Neural cell (in vitro differentiated cells): ENCODE data around the gene RPS5. TPM values are rescaled to one million over a fixed set of nuclear protein-coding genes. Genes with fewer than 3 reads are reported as not detected.

Source experiments
- H2AFZ ChIP-seq: fragments of 200-600, 300-800 bp; sonication (generic), shearing (Covaris generic); 2 replicates; pipeline ENCODE4 v1.6.0; 2014; ENCODE audit warnings: low read depth, mild to moderate bottlenecking, antibody characterized with exemption, low read length, moderate library complexity
- H3F3A ChIP-seq: fragments of 200-600 bp; shearing (Covaris generic); 2 replicates; pipeline ENCODE4 v1.6.1; 2016; ENCODE audit warnings: mild to moderate bottlenecking, moderate library complexity, mixed read lengths, antibody characterized with exemption, low read length; ENCODE audit not compliant: insufficient read depth, poor library complexity, severe bottlenecking
- H3K27ac ChIP-seq: fragments of 200-600, 300-800 bp; sonication (generic), shearing (Covaris generic); 2 replicates; pipeline ENCODE4 v1.5.1; 2014; ENCODE audit warnings: mild to moderate bottlenecking, low read length, moderate library complexity
- H3K27me3 ChIP-seq: fragments of 300-800, 200-600 bp; sonication (generic), shearing (Covaris generic); 2 replicates; pipeline ENCODE4 v1.6.0; 2014; ENCODE audit warnings: mild to moderate bottlenecking, low read depth, low read length, moderate library complexity; ENCODE audit not compliant: insufficient read depth
- H3K36me3 ChIP-seq: fragments of 300-800, 200-600 bp; sonication (generic), shearing (Covaris generic); 2 replicates; pipeline ENCODE4 v1.5.1; 2014; ENCODE audit warnings: mild to moderate bottlenecking, antibody characterized with exemption, low read length, moderate library complexity; ENCODE audit not compliant: insufficient read depth
- H3K4me2 ChIP-seq: fragments of 300-800, 200-600 bp; sonication (generic), shearing (Covaris generic); 2 replicates; pipeline ENCODE4 v1.6.0; 2014; ENCODE audit warnings: mild to moderate bottlenecking, low read length
- H3K4me3 ChIP-seq: fragments of 300-800, 200-600 bp; sonication (generic), shearing (Covaris generic); 2 replicates; pipeline ENCODE4 v1.5.1; 2014; ENCODE audit warnings: mild to moderate bottlenecking, low read length, moderate library complexity
- H3K79me2 ChIP-seq: fragments of 200-600 bp; shearing (Covaris generic); replicated peaks from 2 replicates; pipeline ENCODE4 v1.6.0; 2014; ENCODE audit warnings: mild to moderate bottlenecking, low read length, moderate library complexity; ENCODE audit not compliant: insufficient read depth
- H3K9ac ChIP-seq: fragments of 300-800, 200-600 bp; sonication (generic), shearing (Covaris generic); 2 replicates; pipeline ENCODE4 v1.6.1; 2016; ENCODE audit warnings: mild to moderate bottlenecking, low read length, mixed read lengths
- H3K9me2 ChIP-seq: fragments of 200-600 bp; shearing (Covaris generic); 2 replicates; pipeline ENCODE4 v1.6.1; 2016; ENCODE audit warnings: mild to moderate bottlenecking, low read length, mixed read lengths; ENCODE audit not compliant: insufficient read depth
- H3K9me3 ChIP-seq: fragments of 200-600, 300-800 bp; sonication (generic), shearing (Covaris generic); 2 replicates; pipeline ENCODE4 v1.6.1; 2016; ENCODE audit warnings: mild to moderate bottlenecking, mixed run types, low read length, moderate library complexity, mixed read lengths
- H4K20me1 ChIP-seq: fragments of 200-600 bp; shearing (Covaris generic); 2 replicates; pipeline ENCODE4 v1.6.1; 2016; ENCODE audit warnings: mild to moderate bottlenecking, mixed run types; ENCODE audit not compliant: insufficient read depth
- EP300 ChIP-seq: fragments of 450-650 bp; conservative IDR thresholded peaks from 2 replicates; pipeline ENCODE4 v1.6.1; 2014; ENCODE audit warnings: antibody characterized with exemption, mild to moderate bottlenecking, moderate library complexity; ENCODE audit not compliant: poor library complexity, severe bottlenecking
- EZH2 ChIP-seq: fragments of 200-600, 300-800 bp; shearing (Covaris generic), sonication (generic); IDR thresholded peaks from 2 replicates; pipeline ENCODE4 v1.6.1; 2014; ENCODE audit warnings: antibody characterized with exemption, low read length, borderline replicate concordance, mild to moderate bottlenecking; ENCODE audit not compliant: insufficient read depth, poor library complexity, severe bottlenecking
- MXI1 ChIP-seq: fragments of 450-650 bp; conservative IDR thresholded peaks from 2 replicates; pipeline ENCODE4 v1.6.1; 2014; ENCODE audit warnings: antibody characterized with exemption, mild to moderate bottlenecking; ENCODE audit not compliant: poor library complexity, severe bottlenecking
- POLR2AphosphoS5 ChIP-seq: IDR thresholded peaks from 2 replicates; pipeline ENCODE4 v1.6.1; 2012
- RAD21 ChIP-seq: fragments of 450-650 bp; conservative IDR thresholded peaks from 2 replicates; pipeline ENCODE4 v1.6.1; 2014; ENCODE audit warnings: antibody characterized with exemption, mild to moderate bottlenecking, moderate library complexity
- SMC3 ChIP-seq: fragments of 450-650 bp; conservative IDR thresholded peaks from 2 replicates; pipeline ENCODE4 v1.6.1; 2014; ENCODE audit warnings: antibody characterized with exemption, mild to moderate bottlenecking, moderate library complexity; ENCODE audit not compliant: poor library complexity
- TAF1 ChIP-seq: IDR thresholded peaks from 2 replicates; pipeline ENCODE4 v1.6.1; 2012; ENCODE audit warnings: low read depth
- polyA plus RNA-seq: library from polyadenylated mRNA; depleted of rRNA; stranded (reverse); fragments of >200 nt; gene quantifications from 2 replicates; pipeline ENCODE4 v1.2.3, GENCODE V29; 2014
- TF ChIP-seq, protein P1 (sequence below): IDR thresholded peaks from 2 replicates; pipeline ENCODE4 v1.6.1; 2012; ENCODE audit warnings: borderline replicate concordance
- TF ChIP-seq, protein P2 (sequence below): fragments of 450-650 bp; IDR thresholded peaks from 2 replicates; pipeline ENCODE4 v1.5.1; 2014; ENCODE audit warnings: antibody characterized with exemption, mild to moderate bottlenecking, moderate library complexity; ENCODE audit not compliant: poor library complexity, severe bottlenecking

The RPS5 gene
- polyA plus RNA-seq, 1 donor from 2014 or later, result 1,514 TPM

DNA sequence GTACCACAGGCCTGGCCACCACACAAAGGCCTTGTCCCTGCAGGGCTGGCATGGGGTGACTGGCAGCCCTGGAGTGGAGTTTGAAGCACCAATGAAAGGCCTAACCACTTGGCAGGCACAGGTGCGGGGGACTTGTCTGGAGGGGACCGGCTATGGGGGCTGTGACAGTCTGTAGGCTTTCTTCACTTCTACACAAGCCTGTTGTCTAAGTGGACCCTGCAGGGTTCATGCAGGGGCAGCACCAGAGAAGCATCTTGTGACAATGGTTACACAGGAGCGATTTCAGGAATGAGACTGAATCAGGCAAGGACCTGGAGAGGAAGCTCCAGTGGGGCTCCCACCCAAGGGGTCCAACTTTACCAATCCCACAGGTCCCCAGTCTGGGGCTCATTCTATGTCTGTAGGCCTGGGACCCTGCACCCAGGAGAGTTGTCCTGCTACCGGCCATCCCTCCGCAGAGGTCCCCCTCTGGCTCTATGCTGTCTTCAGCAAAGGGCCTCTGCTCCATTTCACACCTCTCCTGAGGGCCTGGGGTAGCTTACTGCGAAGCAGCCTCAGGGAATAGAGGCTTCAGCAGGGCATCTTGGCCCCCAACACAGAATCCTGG is 4.0 kb upstream of the RPS5 start:
- Histone ChIP-seq H3K27ac (no peak overlapping the region), H3K4me3 (no peak overlapping the region), H3K36me3 (no peaks in the 10 kb centered on the region), H3K9ac (no peak overlapping the region), H3F3A (peaks cover 4% of the 10 kb centered on the region), H4K20me1 (no peaks in the 10 kb centered on the region), H3K27me3 (no peaks in the 10 kb centered on the region), H2AFZ (no peak overlapping the region), H3K4me2 (no peak overlapping the region), H3K9me3 (no peaks in the 10 kb centered on the region), H3K79me2 (peaks cover 10% of the 10 kb centered on the region), H3K9me2 (no peaks in the 10 kb centered on the region)
- TF ChIP-seq, protein P1, sequence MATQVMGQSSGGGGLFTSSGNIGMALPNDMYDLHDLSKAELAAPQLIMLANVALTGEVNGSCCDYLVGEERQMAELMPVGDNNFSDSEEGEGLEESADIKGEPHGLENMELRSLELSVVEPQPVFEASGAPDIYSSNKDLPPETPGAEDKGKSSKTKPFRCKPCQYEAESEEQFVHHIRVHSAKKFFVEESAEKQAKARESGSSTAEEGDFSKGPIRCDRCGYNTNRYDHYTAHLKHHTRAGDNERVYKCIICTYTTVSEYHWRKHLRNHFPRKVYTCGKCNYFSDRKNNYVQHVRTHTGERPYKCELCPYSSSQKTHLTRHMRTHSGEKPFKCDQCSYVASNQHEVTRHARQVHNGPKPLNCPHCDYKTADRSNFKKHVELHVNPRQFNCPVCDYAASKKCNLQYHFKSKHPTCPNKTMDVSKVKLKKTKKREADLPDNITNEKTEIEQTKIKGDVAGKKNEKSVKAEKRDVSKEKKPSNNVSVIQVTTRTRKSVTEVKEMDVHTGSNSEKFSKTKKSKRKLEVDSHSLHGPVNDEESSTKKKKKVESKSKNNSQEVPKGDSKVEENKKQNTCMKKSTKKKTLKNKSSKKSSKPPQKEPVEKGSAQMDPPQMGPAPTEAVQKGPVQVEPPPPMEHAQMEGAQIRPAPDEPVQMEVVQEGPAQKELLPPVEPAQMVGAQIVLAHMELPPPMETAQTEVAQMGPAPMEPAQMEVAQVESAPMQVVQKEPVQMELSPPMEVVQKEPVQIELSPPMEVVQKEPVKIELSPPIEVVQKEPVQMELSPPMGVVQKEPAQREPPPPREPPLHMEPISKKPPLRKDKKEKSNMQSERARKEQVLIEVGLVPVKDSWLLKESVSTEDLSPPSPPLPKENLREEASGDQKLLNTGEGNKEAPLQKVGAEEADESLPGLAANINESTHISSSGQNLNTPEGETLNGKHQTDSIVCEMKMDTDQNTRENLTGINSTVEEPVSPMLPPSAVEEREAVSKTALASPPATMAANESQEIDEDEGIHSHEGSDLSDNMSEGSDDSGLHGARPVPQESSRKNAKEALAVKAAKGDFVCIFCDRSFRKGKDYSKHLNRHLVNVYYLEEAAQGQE, result no peak
- TF ChIP-seq TAF1, result no peak
- TF ChIP-seq EZH2, result no peak

DNA sequence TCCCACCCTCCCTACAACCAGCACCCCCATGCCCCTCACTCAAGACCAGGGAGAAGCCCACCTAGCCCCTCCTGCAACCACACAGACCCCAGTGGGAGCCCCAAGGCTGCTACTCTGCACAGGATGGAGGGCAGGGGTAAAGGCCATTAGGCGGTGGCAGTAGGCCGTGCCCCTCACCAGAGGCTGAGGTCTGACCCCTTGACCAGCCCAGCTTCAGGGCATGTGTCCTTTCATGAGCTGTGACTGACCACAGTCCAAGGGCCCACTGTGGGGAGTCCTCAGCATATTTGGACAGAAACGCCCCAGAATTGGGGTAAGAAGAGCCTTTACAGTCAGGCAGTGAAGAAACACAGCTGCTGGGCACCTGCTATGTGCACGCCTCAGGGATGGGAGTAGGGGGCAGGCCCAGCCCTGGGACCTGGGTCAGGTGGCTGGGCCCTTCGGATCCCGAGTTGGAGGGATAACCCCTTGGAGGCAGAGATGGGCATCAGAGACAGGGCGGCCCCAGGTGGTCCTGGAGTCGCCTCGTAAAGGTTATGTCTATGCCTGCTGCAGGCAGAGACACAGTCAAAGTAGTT is 1.7 kb upstream of the RPS5 start:
- TF ChIP-seq MXI1 (no peak), EP300 (no peak), POLR2AphosphoS5 (no peak), TAF1 (no peak), SMC3 (no peak), RAD21 (no peak)
- TF ChIP-seq, protein P2, sequence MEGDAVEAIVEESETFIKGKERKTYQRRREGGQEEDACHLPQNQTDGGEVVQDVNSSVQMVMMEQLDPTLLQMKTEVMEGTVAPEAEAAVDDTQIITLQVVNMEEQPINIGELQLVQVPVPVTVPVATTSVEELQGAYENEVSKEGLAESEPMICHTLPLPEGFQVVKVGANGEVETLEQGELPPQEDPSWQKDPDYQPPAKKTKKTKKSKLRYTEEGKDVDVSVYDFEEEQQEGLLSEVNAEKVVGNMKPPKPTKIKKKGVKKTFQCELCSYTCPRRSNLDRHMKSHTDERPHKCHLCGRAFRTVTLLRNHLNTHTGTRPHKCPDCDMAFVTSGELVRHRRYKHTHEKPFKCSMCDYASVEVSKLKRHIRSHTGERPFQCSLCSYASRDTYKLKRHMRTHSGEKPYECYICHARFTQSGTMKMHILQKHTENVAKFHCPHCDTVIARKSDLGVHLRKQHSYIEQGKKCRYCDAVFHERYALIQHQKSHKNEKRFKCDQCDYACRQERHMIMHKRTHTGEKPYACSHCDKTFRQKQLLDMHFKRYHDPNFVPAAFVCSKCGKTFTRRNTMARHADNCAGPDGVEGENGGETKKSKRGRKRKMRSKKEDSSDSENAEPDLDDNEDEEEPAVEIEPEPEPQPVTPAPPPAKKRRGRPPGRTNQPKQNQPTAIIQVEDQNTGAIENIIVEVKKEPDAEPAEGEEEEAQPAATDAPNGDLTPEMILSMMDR, result no peak
- TF ChIP-seq, protein P1, result no peak
- peak overlapping the region; percentile 77 for H3K4me3 ChIP-seq
- H3K9me3 ChIP-seq, result no peaks in the 10 kb centered on the region
- no peaks in the 10 kb centered on the region for H3K27me3 ChIP-seq
- H3K79me2 ChIP-seq, result peaks cover 20% of the 10 kb centered on the region
- H3K9ac ChIP-seq, result peak overlapping the region; percentile 92
- no peaks in the 10 kb centered on the region for H3K9me2 ChIP-seq
- H4K20me1 ChIP-seq, result no peaks in the 10 kb centered on the region
- H3K27ac ChIP-seq, result peak overlapping the region; percentile 95
- no peak overlapping the region for H2AFZ ChIP-seq
- peaks cover 4% of the 10 kb centered on the region for H3F3A ChIP-seq
- H3K4me2 ChIP-seq, result peak overlapping the region; percentile 91
- H3K36me3 ChIP-seq, result no peaks in the 10 kb centered on the region
